T-helper 1 cell (primary cell): ENCODE data around the gene SMARCAL1.

Source experiments
- DNase-seq, 5 donors: peaks; one replicate each; pipeline ENCODE4 v3.0.0-alpha.2; 2012 to 2020

SMARCAL1 gene

GRCh38 chr2:216392945-216393840 lies 19.1 kb upstream of the SMARCAL1 start:
- DNase-seq: no peak

DNA sequence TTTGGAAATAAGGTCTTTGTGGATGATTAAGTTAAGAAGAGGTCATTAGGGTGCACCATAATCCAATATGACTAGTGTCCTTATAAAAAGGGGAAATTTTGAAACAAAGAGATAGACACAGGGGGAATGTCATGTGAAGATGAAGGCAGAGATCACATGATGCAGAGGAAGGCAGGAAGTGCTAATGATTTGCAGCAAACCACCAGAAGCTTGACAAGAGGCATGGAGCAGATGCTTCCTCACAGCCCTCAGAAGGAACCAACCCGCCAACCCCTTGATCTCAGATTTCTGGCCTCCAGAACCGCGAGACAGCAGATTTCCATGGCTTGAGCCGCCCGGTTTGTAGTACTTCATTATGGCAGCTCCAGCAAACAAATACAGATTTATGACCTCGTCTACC lies 17.4 kb upstream of the SMARCAL1 start:
- DNase-seq: no peak

GRCh38 chr2:216399621-216400020 lies 12.7 kb upstream of the SMARCAL1 start:
- DNase-seq: no peak

- no peak for DNase-seq
Measured at GRCh38 chr2:216402751-216403150, 9.5 kb upstream of the SMARCAL1 start.

DNA sequence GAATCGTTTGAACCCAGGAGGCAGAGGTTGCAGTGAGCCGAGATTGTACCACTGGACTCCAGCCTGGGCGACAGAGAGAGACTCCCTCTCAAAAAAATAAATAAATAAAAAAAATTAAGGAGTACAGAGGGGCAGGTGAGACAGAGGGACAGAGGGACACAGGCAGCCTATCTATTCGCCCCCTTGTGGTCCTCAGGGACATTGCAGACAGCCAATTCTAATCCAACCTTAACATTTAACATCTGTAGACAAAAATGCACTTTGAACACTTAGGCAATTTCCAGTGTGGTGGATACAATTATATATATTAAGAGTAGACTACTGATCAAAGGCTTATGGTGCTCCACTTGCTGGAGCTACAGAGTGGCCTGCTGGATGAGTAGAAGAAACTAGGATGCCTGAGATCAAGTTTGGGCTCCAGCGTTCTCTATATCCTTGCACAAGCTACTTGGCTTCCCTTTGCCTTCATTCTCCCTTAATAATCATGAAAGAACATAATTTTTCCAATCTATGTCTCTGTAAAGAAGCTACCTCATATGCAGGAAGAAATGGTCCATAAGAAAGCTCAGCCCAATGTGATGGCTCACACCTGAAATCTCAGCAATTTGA lies 8.2 kb upstream of the SMARCAL1 start:
- DNase-seq: peak in 4 of 5 donors; percentile 16 to 36 (median 24)

DNA sequence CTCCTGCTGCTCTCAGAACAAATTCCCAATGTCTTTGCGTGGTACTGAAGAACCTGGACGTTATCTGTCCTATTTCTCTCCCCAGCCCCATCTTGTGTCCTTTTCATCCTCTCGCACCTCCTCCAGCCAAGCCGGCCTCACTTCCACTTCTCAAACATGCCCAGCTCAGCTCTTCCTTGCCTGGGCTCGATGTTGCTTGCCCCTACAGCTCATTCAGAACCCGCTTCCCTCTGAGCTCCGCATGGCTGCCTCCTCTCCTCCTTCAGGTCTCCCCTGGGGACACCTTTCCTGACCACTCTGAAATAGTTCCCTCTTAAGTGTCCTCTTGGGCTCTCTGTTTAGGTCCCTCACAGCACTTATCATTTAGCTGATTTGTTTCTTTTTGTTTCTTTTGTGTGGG lies 6.7 kb upstream of the SMARCAL1 start:
- DNase-seq: no peak

DNA sequence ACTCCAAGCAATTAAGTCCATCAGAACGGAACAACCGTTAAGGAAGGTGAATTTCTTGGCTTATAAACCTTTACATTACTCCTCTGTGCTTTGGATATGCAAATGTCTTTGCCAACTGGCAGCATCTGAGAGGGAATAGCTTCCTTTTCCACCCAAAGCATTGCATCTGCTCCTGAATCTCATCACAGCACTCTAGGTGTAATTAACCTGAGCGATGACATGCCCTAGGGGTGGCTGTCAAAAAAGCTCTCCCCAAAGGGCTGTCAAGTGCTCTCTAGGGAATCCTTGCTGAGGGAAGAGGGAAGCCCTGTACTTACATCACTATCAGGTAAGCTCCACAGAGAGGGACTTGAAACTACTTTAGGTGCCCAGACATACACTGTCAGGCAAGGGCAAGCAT lies 5.5 kb upstream of the SMARCAL1 start:
- no peak for DNase-seq

DNA sequence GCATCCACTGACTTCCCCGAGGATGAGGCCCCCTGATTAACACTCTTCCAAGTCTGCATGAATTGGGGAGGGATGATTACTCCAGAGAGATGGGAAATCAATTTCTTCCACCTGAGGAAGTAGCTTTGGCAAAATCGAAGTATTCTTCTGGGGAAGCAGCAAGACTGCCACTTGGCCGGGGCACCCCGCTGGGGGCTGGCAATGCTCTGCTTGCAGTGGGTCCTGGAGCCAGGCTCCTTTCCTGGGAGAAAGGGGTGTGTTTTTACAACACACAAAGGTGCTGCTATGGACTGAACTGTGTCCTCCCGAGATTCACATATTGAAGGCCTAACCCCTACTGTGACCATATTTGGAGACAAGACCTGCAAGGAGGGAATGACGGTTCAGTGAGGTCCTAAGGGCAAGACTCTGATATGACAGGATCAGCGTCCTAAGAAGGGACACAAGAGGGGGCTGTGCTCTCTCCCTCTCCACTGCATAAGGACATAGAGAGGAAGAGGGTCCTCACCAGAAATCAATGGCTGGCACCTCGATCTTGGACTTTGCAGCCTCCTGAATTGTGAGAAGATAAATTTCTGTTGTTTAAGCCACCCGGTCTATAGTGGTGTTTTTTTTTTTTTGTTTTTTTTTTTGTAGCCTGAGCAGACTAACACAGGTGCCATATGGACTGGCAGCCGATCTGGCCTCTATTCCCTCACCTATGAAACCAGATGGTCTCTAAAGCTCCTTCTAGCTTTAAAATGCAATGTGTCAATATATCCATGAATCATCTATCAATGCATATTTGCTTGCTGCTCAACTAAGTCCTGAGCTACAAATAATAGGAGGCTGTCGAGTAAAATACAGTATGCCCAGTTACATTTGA lies 3.6 kb upstream of the SMARCAL1 start:
- DNase-seq: no peak

DNA sequence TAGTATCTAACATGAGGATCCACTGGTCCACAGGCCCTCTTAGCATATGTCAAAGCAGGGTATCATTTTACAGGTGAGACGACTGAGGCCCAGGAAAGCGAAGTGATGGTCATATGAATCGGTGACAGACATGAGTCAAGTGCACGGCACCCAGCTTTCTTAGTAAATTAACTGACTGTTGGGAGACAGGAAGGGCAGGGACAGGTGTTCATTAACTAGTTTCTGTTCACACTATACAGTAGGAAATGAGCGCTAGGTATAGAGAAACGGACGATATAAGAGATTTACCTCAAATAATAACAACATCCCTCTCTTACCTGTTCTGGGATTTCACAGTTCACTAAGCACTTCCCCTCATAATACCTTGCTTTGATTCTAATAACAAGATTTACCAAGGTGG lies 1.7 kb upstream of the SMARCAL1 start:
- DNase-seq: no peak

DNA sequence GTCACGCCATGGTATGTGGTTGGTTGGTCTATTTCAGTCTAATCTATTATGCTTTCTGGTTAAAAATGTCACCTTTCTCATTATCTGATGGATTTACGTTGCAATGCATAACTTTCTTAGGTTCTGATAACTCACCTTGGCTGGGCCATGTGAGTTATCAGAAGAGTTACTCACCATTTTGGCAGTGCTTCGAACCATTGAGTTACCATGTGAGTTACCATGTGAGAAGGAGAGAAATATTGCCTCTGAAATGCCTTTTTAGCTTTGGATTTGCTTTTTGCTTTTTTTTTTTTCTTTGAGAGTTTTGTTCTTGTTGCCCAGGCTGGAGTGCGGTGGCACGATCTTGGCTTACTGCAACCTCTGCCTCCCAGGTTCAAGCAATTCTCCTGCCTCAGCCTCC lies 1.6 kb downstream of the SMARCAL1 start:
- DNase-seq: no peak

DNA sequence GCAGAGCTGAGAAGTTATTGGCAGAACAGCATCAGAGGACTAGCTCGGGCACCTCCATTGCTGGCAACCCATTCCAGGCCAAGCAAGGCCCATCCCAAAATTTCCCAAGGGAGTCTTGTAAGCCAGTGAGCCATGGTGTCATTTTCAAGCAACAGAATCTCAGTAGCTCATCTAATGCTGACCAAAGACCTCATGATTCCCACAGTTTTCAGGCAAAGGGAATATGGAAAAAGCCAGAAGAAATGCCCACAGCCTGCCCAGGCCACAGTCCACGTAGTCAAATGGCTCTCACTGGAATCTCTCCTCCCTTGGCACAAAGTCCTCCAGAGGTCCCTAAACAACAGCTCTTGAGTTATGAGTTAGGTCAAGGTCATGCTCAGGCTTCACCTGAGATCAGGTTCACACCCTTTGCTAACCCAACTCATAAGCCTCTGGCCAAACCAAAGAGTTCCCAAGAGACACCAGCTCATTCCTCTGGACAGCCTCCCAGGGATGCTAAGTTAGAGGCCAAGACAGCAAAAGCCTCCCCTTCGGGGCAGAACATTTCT lies 2.6 kb downstream of the SMARCAL1 start:
- no peak for DNase-seq

GRCh38 chr2:216415541-216415940 lies 3.3 kb downstream of the SMARCAL1 start:
- DNase-seq: no peak

GRCh38 chr2:216416571-216417307 lies 4.5 kb downstream of the SMARCAL1 start:
- DNase-seq: no peak

GRCh38 chr2:216418981-216419380 lies 6.7 kb downstream of the SMARCAL1 start:
- no peak for DNase-seq

DNA sequence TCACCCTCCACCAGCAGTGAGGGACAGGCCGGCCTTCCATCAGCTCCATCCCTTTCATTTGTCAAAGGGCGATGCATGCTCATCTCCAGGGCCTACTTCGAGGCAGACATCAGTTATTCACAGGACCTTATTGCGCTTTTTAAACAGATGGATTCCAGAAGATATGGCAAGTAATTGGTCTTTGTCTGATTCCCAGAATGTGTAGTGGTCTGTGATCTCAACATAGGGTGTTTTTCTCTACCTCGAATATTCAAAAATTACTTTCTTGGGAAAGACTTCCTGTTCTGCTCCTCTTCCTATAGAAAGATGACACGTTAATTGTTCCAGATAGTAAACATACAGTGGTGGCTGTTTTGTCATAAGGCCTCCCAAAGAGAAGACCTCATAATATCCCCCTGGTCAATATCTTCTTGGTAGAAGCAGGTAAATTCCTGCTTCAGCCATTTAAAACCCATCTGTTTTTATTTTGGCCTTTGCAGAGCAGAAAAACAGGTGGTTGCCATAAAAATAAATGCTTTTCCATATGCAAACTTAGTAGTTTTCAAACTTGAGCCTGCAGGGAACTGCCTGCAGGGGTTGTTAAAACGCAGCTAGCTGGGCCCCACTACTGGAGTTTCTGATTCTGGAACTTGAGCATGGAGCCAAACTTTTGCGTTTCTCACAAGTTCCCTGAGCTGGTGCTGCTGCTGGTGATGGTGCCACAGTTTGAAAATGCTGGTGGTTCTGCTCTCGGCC lies 8.2 kb downstream of the SMARCAL1 start:
- no peak for DNase-seq

DNA sequence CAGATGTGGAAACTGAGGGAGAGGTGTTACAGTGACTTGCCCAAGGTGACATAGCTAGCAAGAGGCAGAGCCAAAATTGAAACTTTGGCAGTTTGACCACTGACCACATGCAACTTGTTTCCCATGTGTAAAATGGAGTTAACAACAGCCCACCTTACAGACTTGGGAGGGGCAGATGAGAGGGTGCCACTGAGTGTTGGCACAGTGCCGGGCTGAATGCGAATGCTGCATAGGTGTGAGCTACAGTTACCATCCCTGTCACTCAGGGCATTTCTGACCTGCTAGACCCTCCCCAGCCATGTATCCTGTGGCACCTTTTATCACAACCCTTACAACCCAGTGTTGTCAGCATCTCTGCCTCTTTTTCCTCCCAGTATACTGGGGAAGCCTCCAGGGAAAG lies 10.8 kb downstream of the SMARCAL1 start:
- DNase-seq: no peak

- DNase-seq: no peak
Measured at GRCh38 chr2:216424274-216424673, 12.0 kb downstream of the SMARCAL1 start.

- DNase-seq: no peak
Measured at GRCh38 chr2:216425008-216425787, 12.9 kb downstream of the SMARCAL1 start.

DNA sequence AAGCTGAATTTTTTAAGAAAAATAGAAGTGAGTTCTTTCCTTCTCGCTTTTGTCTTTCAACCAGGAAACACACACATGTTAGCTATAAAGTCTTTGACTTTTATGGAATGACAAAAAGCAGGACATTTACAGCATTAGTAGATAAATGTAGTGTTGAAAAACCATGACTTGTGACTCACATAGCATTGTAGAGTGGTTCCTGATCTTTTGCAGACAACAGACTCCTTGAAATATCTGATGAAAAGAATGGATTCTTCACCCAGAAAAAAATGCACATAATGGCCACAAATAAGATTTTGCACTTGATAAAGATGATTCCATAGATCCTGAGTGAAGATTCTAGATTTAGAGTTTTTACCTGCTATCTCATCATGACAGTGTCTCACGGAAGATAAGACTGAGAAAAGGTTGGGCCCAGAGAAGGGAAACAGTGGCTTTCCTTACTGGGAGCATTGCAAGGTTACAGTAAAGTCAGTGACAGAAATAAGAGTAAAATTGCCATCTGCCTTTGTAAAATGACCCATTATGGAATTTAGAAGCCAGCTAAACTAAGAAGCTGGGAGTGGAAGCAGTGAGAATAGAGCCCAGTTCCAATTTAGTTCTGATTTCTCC lies 14.0 kb downstream of the SMARCAL1 start:
- no peak for DNase-seq

DNA sequence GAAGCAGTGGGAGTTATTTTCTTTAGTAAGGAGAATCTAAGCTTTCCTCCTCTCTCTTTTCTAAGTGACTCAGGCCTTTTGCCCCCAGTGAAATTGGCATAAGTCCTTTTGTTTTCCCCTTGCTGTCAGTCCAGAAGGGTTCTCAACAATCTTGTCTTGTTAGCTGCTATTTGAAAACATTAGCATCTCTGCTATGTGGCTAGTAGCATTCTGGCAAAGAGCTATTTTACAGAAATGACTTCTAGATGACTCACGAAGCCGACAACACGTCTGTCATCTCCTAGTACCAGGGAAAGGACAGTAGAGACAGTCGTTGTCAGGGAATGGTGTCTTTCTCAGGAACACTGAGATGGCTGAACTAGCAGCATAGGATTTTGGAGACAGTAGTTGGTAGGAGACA lies 14.7 kb downstream of the SMARCAL1 start:
- no peak for DNase-seq
